ENCODE measurements around the gene IL4R. TPM values are rescaled to one million over a fixed set of nuclear protein-coding genes. Genes with fewer than 3 reads are reported as not detected.

Gene IL4R
- total and polyA plus RNA-seq, 4 donors = 15.5 to 61.9 (median 29.9) TPM

DNA sequence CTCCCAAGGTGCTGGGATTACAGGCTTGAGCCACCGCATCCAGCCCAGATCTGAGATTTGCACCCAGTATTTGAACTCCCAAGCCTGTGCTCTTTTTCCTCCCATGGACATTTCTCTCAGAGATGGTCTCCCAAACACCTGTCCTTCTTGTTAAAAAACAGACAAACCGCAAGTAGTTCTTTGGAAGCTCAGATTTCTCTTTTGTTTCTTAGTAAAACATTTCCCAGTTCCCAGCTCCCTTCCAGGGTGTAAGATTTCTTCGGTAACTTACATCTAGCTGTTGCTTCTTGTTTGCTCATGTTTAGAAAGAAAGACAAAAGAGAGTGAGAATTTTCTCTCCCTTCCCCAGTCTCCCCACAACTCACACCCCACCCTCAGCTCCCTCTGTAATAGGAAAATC is 36.2 kb downstream of the IL4R start:
- no peaks in the 10 kb centered on the region for H3K27me3 ChIP-seq (ENCODE audit: control insufficient read depth in 4 of 4, insufficient read depth in 4 of 4, low read length in 3 of 4)
- TF ChIP-seq NR2F2 (IDR thresholded peaks at IDR 0.05) = no peak
- no peak for TF ChIP-seq HNF4G (IDR thresholded peaks at IDR 0.05)
- TF ChIP-seq HNF4A (conservative IDR thresholded peaks at IDR 0.05) = no peak
- no peak for TF ChIP-seq RXRA (IDR thresholded peaks at IDR 0.05)
- no peak for TF ChIP-seq EGR1 (IDR thresholded peaks at IDR 0.05; ENCODE audit: low read depth in 2 of 2)
- no peak for TF ChIP-seq JUND (IDR thresholded peaks at IDR 0.05)
- TF ChIP-seq TAF1 (conservative IDR thresholded peaks at IDR 0.05) = no peak
- no peak for TF ChIP-seq FOXA2 (IDR thresholded peaks at IDR 0.05)
- no peak for TF ChIP-seq RAD21 (IDR thresholded peaks at IDR 0.05)
- TF ChIP-seq, protein P1, sequence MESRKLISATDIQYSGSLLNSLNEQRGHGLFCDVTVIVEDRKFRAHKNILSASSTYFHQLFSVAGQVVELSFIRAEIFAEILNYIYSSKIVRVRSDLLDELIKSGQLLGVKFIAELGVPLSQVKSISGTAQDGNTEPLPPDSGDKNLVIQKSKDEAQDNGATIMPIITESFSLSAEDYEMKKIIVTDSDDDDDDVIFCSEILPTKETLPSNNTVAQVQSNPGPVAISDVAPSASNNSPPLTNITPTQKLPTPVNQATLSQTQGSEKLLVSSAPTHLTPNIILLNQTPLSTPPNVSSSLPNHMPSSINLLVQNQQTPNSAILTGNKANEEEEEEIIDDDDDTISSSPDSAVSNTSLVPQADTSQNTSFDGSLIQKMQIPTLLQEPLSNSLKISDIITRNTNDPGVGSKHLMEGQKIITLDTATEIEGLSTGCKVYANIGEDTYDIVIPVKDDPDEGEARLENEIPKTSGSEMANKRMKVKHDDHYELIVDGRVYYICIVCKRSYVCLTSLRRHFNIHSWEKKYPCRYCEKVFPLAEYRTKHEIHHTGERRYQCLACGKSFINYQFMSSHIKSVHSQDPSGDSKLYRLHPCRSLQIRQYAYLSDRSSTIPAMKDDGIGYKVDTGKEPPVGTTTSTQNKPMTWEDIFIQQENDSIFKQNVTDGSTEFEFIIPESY (IDR thresholded peaks at IDR 0.05) = no peak
- TF ChIP-seq, protein P2, sequence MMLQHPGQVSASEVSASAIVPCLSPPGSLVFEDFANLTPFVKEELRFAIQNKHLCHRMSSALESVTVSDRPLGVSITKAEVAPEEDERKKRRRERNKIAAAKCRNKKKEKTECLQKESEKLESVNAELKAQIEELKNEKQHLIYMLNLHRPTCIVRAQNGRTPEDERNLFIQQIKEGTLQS (IDR thresholded peaks at IDR 0.05) = no peak
- TF ChIP-seq, protein P3, sequence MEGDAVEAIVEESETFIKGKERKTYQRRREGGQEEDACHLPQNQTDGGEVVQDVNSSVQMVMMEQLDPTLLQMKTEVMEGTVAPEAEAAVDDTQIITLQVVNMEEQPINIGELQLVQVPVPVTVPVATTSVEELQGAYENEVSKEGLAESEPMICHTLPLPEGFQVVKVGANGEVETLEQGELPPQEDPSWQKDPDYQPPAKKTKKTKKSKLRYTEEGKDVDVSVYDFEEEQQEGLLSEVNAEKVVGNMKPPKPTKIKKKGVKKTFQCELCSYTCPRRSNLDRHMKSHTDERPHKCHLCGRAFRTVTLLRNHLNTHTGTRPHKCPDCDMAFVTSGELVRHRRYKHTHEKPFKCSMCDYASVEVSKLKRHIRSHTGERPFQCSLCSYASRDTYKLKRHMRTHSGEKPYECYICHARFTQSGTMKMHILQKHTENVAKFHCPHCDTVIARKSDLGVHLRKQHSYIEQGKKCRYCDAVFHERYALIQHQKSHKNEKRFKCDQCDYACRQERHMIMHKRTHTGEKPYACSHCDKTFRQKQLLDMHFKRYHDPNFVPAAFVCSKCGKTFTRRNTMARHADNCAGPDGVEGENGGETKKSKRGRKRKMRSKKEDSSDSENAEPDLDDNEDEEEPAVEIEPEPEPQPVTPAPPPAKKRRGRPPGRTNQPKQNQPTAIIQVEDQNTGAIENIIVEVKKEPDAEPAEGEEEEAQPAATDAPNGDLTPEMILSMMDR (IDR thresholded peaks at IDR 0.05; ENCODE audit: low read depth, low read length, missing input control) = no peak
- TF ChIP-seq, protein P4, sequence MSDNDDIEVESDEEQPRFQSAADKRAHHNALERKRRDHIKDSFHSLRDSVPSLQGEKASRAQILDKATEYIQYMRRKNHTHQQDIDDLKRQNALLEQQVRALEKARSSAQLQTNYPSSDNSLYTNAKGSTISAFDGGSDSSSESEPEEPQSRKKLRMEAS (IDR thresholded peaks at IDR 0.05) = no peak
- no peak for TF ChIP-seq GABPA (IDR thresholded peaks at IDR 0.05 in 1 of 2, conservative IDR thresholded peaks at IDR 0.05 in 1 of 2)
- no peak for TF ChIP-seq SP1 (IDR thresholded peaks at IDR 0.05)
- no peak for TF ChIP-seq YY1 (IDR thresholded peaks at IDR 0.05)
- TF ChIP-seq, protein P5, sequence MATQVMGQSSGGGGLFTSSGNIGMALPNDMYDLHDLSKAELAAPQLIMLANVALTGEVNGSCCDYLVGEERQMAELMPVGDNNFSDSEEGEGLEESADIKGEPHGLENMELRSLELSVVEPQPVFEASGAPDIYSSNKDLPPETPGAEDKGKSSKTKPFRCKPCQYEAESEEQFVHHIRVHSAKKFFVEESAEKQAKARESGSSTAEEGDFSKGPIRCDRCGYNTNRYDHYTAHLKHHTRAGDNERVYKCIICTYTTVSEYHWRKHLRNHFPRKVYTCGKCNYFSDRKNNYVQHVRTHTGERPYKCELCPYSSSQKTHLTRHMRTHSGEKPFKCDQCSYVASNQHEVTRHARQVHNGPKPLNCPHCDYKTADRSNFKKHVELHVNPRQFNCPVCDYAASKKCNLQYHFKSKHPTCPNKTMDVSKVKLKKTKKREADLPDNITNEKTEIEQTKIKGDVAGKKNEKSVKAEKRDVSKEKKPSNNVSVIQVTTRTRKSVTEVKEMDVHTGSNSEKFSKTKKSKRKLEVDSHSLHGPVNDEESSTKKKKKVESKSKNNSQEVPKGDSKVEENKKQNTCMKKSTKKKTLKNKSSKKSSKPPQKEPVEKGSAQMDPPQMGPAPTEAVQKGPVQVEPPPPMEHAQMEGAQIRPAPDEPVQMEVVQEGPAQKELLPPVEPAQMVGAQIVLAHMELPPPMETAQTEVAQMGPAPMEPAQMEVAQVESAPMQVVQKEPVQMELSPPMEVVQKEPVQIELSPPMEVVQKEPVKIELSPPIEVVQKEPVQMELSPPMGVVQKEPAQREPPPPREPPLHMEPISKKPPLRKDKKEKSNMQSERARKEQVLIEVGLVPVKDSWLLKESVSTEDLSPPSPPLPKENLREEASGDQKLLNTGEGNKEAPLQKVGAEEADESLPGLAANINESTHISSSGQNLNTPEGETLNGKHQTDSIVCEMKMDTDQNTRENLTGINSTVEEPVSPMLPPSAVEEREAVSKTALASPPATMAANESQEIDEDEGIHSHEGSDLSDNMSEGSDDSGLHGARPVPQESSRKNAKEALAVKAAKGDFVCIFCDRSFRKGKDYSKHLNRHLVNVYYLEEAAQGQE (IDR thresholded peaks at IDR 0.05) = no peak
- TF ChIP-seq FOXA1 (IDR thresholded peaks at IDR 0.05) = no peak
- H3K27ac ChIP-seq (ENCODE audit: low read depth in 1 of 2, low read length in 2 of 2) = no peak overlapping the region
- WGBS = 92% methylated on average over 3 of the region's 3 CpGs
- no peak for DNase-seq (ENCODE audit: low spot score)
- H3K9ac ChIP-seq (ENCODE audit: low read depth in 1 of 2, low read length in 2 of 2) = no peak overlapping the region
- H3K4me3 ChIP-seq (ENCODE audit: low read depth in 1 of 3, low read length in 3 of 3) = no peak overlapping the region
- H3K4me1 ChIP-seq (ENCODE audit: control insufficient read depth in 4 of 4, insufficient read depth in 4 of 4, low read length in 3 of 4) = no peaks in the 10 kb centered on the region
- no peaks in the 10 kb centered on the region for H3K9me3 ChIP-seq (ENCODE audit: control insufficient read depth in 4 of 4, low read length in 3 of 4)
- peaks cover 32 to 94% (median 80%) of the 10 kb centered on the region in 4 donors for H3K36me3 ChIP-seq (ENCODE audit: control insufficient read depth in 4 of 4, insufficient read depth in 3 of 4, low read depth in 1 of 4, low read length in 3 of 4)
